ENCODE measurements around the gene PARK7.

Gene PARK7

DNA sequence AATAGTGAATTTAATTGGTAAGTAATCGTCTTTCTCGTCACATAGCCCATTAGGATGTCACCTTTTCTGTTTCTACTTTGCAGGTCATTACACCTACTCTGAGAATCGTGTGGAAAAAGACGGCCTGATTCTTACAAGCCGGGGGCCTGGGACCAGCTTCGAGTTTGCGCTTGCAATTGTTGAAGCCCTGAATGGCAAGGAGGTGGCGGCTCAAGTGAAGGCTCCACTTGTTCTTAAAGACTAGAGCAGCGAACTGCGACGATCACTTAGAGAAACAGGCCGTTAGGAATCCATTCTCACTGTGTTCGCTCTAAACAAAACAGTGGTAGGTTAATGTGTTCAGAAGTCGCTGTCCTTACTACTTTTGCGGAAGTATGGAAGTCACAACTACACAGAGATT is 23.3 kb downstream of the PARK7 start:
- DNase-seq (ENCODE audit: low spot score): no peak

DNA sequence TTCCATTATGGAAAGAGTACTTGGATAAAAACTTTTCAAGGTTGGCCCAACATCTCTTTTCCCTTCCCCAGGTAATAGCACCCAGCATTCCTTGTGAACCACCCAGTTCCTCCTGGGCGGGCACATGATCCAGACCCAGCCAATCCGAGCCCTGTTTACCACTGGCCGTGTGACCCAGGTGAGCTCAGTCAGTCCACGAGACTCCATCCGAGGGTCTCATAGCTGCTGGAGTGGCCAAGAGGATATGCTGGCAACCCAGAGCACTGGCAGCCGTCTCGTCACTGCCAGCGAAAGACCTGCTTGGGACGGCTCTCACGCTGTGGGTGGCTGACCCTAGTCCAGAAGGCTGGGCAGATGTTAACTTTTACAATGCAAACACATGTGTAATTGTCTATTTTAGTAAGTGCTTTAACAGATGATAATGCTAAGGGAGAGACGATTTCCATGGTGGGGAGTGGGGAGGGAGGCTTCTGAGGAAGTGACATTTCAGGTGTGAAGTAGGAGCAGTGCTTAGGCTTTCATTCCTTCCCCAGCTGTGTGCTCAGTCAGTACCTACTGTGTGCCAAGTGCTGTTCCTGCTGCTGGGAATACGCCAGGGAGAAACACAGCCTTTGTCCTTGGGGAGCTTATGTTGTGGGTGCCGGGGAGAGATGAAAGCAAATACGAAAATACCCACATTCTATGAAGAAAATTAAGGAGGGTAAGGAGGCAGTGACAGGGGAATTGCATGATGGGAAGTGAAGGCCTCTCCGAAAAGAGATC is 24.5 kb downstream of the PARK7 start:
- no peak for DNase-seq (ENCODE audit: low spot score)

DNA sequence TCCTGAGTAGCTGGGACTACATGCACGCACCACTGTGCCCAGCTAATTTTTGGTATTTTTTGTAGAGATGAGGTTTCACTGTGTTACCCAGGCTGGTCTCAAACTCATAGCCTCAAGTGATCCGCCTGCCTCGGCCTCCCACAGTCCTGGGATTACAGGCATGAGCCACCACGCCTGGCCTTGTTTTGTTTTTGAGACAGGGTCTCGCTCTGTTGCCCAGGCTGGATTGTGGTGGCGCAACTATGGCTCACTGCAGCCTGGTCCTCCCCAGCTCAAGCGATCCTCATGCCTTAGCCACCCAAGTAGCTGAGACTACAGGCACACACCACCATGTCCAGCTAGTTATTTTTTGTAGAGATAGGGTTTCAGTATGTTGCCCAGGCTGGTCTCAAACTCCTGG is 26.0 kb downstream of the PARK7 start:
- DNase-seq (ENCODE audit: low spot score): no peak

DNA sequence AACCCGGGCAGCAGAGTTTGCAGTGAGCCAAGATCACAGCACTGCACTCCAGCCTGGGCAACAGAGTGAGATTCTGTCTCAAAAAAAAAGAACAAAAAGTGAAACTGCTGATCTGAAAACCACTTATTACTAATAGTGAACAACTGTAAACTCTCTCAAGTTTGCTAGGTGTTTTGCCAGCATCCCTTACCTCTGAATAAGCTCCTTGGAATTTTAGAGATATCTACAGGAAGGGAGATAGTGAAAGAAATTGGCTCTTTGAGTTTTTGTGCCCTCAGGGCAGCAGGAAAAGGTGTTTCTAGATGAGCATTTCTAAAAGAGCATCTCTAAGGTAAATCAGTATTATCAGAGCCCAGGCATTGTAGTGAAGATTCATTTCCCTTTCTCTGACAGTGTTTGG is 27.1 kb downstream of the PARK7 start:
- DNase-seq (ENCODE audit: low spot score): peak; percentile 54

DNA sequence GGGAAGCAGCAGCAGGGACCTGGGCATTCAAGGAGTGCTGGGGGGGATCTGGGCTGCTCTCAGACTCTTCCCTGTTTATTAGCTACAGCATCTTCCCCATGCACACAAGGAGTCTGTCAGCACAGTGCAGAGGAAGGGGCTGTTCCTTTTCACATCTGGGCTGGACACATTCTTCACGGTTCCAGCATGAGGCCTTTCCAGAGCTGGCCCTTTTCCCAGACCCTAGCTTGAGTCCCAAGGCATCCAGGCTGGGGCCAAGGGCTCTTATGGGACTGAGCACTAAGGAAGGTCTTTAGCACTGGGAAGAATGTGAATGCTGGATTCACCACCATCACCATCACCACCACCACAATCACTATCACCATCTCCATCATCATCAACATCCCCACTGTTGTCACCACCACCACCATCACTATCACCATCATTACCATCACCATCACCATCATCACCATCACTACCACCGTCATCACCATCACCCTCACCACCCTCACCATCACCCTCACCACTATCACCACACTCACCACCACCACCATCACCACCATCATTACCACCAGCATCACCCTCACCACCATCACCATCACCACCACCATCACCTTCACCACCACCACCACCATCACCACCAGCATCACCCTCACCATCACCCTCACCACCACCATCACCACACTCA is 28.4 kb downstream of the PARK7 start:
- DNase-seq (ENCODE audit: low spot score): no peak

DNA sequence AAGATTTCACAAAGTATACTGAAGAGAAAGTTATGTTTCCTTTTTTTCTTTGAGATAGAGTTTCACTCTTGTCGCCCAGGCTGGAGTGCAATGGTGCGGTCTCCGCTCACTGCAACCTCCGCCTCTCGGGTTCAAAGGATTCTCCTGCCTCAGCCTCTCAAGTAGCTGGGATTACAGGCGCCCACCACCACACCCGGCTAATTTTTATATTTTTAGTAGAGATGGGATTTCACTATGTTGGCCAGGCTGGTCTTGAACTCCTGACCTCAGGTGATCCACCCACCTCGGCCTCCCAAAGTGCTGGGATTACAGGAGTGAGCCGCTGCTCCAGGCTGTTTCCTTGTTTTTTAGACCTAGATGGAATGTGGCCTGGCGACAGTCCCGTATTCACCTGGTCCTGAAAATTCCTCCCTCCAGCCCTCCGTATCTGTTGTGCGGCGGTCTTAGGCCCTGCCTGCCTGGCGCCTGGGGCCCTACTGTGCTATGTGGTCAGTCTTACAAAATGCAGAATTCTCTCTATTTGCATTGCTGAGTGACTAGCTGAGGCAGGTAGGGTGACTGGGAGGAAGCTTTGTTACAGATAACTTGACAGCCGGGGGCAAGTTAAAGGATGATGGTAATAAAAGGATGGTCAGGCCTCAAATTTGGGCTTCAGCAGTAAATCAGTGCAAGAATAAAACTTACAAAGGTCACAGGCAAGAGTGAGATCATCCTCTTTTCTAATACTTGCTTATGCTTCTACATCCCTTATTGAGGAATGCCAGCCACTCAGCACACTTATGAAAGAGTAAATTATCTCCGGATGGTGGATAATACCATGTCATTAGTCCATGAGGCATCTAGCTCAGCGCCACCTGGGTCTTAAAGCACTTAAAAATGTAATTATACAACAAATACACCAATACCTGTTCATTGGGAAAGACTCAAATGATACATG is 30.3 kb downstream of the PARK7 start:
- DNase-seq (ENCODE audit: low spot score): no peak

DNA sequence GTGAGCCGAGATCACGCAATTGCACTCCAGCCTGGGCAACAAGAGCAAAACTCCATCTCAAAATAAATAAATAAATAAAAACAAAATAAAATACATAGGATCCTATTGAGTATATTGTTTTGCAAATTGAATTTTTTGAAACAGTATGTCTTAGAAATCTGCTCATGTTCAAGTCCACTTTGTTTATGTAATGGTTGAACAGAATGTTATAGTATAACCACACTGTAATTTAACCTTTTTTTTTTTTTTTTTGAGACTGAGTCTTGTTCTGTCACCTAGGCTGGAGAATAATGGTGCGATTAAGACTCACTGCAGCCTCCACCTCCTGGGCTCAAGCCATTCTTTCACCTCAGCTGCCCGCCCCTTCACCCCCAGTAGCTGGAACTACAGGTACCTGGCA is 31.4 kb downstream of the PARK7 start:
- DNase-seq (ENCODE audit: low spot score): no peak

DNA sequence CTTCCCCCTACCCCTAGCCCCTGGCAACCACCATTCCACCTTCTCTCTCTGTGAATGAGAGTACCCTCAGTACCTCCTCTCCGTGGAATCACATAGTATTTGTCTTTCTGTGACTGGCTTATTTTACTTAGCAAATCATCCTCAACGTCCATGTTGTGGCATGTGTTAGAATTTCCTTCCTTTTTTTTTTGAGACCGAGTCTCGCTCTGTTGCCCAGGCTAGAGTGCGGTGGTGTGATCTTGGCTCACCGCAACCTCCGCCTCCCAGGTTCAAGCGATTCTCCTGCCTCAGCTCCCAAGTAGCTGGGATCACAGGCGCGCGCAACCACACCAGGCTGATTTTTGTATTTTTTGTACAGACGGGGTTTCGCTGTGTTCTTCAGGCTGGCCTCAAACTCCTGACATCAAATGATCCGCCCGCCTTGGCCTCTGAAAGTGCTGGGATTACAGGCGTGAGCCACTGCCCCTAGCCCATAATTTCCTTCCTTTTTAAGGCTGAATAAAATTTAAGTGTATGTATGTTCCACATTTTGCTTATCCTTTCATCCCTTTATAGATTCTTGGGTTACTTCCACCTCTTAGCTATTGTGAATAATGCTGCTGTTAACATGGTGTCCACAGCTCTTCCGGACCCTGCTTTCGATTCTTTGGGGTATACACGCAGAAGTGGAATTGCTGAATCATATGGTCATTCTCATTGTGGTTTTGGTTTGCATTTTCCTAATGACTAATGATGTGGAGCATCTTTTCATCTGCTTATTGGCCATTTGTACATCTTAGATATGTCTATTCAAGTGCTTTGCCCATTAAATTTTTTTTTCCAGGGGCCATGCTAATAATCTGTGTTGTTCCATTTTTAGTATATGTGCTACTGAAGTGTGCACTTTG is 32.3 kb downstream of the PARK7 start:
- no peak for DNase-seq (ENCODE audit: low spot score)

DNA sequence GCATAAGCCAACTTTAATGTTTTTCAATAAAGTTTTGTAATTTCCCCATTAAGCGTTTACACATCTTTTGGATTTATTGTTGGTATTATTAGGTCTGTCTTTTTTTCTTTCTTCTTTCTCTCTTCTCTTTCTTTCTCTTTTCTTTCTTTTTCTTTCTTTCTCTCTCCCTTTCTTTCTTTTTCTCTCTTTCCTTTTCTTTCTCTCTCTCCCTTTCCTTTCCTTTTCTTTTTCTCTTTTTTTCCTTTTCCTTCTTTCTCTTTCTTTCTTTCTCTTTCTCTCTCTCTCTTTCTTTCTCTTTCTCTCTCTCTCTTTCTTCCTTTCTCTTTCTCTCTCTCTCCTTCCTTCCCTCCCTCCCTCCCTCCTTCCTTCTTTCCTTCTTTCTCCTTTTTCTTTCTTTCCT is 33.3 kb downstream of the PARK7 start:
- DNase-seq (ENCODE audit: low spot score): no peak

DNA sequence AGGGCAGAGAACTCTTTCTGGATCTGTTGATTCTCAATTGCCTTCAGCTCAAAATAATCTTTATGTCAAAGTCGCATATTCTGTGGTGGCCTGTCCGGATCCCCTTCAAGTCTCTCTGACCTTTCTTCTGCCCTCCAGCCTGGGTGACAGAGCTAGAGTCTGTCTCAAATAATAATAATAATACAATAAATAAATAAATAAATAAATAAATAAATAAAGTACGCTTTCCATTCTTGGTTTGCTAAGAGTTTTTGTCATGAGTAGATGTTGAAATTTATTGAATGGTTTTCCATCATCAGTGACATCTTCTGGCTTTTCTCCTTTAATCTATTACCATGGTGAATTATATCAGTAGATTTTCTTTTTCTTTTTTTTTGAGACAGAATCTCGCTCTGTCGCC is 33.9 kb downstream of the PARK7 start:
- no peak for DNase-seq (ENCODE audit: low spot score)

DNA sequence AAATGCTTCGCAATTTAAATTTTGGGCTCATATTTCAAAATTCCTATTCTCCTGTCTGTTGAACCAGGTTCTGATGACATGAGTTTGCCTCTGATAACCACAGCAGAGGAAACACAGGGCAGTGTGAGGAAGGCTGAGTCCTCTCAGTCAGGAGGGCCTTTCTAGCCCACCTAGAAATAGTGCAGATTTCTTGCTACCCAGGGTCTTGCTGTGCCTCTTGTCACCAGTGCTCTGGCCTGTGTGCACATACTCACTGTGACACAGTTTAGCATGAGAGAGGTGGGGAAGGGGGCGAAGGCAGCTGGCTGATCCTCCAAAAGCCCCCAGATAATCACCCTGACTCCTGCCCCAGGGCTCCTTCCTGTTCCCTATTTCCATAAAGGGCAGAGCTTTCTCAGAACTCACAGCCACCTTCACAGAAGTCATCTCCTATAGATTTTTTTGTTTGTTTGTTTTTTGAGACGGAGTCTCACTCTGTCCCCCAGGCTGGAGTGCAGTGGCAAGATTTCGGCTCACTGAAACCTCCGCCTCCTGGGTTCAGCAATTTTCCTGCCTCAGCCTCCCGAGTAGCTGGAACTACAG is 40.9 kb downstream of the PARK7 start:
- DNase-seq (ENCODE audit: low spot score): no peak

DNA sequence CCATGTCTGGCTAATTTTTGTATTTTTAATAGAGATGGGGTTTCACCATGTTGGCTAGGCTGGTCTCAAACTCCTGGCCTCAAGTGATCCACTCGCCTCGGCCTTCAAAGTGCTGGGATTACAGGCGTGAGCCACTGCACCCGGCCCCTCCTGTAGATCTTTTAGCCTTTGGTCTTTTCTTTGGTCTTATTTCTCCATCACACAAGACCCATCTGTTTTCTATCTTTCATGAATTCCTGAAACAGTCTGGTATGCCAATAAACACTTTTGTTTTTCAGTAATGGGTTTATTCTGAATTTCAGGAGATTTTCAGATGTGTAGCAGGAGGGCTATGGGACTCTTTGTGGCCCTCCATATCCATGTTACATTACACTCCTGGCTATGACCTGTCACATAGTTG is 41.4 kb downstream of the PARK7 start:
- DNase-seq (ENCODE audit: low spot score): no peak

DNA sequence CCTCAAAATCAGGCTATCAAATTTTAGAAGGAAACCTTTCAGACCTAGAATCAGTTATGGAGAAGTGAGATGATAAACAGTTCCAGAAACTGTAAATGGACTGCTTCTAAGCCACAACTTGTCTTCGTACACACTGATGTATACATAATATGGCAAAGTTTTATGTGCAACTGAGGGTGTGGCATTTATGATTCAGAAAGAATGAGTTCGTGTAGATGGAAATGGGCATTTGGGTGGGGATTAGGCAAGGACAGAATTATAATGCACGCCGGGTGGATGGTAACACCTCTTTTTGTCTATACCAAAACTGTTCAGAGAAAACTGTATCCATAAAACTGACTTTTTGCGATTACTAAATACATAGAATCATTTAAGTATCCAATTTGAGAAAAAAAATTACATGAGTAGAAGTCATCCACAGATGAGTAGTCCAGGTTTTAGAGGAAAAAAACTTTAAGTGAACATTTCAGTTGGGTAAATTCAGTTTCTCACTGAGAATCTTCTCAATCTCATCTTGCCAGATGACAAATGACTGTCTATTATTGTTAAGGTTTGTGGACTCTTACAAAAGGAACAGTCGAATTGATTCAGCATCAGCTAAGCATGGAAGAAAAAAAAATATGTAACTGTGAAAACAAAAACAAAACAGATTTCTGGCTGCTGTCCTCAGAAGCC is 42.1 kb downstream of the PARK7 start:
- DNase-seq (ENCODE audit: low spot score): no peak

DNA sequence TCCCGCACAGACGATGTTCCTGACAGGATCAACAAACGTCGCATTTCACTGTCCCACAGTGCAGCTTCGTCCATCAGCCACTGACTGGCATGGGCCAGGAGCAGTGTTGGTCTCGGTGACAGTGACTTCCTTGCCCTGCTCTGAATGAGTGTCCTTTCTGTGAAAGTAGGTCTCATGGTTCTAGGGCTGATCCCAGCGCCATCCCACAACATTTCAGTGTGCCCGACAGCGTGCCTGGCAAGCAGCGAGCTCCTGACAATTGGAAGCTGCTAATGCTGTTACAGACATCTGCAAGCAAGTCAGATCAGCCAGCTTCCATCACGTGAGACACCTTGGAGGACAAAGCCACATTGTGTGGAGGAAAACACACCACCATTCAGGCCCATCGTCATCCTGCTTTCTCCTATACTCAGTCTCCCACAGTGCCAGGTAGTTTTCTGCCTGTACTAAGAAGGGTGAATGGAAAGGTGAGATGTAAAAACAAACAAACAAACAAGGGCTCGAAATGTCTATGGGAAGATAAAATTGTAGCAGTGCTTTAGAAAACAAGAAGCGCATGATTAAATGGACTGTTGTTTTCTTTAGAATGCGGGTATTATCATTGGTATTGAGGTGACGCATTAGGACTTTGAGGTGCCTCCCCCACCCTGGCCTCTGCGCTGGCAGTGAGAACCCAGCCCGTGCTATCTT is 42.7 kb downstream of the PARK7 start:
- no peak for DNase-seq (ENCODE audit: low spot score)

DNA sequence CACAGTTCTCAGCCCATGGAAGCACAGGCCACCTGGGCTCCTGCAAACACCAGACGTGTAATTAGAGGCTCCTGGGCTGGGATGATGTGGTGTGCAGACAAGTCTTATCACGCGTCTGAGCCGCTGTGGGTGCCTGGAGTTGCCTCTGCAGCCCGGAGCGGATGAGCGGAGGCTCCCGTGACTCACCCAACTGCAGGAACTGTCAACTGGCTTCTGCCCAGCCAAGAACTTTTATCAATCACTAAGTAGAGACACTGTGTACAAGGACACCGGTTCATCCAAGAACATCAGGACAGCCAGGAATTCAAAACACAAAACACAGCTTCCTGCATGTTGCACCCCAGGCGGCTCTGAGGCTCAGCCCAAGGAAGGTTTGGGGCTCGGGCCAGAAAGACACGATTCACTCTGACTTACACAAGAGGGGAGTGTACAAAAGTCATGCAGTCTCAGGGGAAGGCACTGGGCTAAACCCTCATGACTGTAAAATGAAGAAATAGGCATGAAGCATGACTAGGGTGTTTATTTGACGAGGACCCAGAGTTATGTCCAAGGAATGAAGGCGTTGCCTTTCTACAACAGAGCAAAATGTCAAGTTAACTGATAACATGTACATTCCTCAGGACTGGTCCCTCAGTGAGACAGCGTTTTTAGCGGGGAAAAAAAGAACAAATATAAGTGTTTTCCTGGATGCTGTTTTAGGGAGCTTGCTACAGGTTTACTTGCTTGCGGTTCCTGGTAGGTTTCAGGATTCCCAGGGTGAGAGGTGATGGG is 43.5 kb downstream of the PARK7 start:
- DNase-seq (ENCODE audit: low spot score): peak; percentile 77

DNA sequence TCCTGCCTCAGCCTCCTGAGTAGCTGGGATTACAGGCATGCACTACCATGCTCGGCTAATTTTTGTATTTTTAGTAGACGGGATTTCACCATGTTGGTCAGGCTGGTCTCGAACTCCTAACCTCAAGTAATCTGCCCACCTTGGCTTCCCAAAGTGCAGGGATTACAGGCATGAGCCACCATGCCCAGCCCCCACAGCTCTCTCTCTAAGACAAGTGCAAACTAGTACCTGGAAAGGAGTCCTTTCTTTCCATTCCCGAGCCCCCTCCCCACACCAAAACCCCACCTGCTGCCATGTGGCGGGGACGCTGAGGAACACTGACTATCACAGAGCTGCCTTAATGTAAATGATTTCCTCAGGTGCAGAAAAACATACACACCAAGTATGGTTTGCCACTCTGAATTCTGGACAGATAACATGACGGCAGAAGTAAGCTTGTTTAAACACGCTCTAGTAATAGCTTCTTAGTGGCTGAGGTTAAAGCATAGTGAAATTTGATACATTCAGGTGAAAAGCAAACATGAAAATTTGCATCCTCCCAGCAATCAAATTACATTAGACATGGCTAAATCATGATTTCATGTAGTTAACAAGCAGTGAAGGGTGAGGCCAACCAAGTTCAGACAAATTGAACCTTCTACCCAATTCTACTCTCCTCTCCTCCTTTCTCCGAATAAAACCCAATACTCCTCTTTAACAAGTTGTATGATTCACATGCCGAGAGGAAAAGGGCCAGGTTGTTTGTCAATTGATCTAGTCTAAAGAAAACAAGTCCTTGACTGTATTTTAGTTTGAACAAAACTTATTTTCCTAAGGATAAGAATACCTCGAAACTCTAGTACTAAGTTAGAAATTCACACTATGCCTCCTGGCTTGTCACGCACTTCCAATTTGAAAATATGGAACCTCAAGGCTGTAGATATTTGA is 44.8 kb downstream of the PARK7 start:
- no peak for DNase-seq (ENCODE audit: low spot score)

DNA sequence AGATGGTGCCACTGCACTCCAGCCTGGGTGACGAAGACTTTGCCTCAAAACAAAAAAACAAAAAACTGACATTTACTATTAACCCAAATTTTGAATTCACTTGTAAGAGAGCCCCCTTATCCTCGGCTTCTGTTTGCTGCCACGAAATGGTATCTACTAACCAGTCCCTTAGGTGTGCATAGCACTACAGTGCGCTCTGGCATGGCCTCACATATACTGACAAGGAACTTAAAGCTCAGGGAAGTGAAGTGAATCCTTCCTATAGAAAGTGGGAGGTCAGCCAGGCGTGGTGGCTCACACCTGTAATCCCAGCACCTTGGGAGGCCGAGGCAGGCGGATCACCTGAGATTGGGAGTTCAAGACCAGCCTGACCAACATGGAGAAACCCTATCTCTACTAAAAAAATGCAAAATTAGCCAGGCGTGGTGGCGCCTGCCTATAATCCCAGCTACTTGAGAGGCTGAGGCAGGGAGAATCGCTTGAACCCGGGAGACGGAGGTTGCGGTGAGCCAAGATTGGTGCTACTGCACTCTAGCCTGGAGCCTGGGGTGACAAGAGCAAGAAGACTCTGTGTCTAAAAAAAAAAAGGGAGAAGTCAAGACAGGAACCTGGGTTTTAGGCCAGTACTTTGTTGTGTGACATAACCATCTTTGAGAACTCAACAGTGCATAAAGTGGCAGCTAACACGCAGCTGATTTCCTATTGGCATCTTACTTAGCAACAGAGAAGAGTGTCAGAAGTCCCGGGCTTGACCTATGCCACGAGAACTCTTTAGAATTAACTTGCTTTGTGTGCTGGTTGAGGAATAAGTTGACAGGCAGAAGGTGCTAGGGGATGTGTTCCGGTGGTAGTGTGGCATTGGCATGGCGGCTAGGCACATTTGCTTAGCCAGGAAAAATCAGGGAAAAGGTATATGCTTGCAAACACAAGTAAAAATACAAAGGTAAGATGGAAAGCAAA is 47.8 kb downstream of the PARK7 start:
- no peak for DNase-seq (ENCODE audit: low spot score)
